Effector CD8-positive, alpha-beta T cell (primary cell): ENCODE results near the gene ATF6B.

Experiments used
- DNase-seq: peaks from one replicate; lab custom pipeline; 2025; lab: John Stamatoyannopoulos, UW

The ATF6B gene

GRCh38 chr6:32131439-32131948, 3.4 kb upstream of the ATF6B start:
- DNase-seq, result no peak

GRCh38 chr6:32129297-32130088, 1.4 kb upstream of the ATF6B start:
- DNase-seq, result no peak

- DNase-seq, result no peak
These were observed 778 bp upstream of the ATF6B start for GRCh38 chr6:32128751-32129296.

- DNase-seq, result no peak
These were observed 683 bp downstream of the ATF6B start for GRCh38 chr6:32127409-32127716.

GRCh38 chr6:32126880-32127279, 1.2 kb downstream of the ATF6B start:
- DNase-seq, result no peak

- DNase-seq, result no peak
These were observed 4.4 kb downstream of the ATF6B start for GRCh38 chr6:32123681-32124080.

- DNase-seq, result no peak
These were observed 7.4 kb downstream of the ATF6B start for GRCh38 chr6:32120573-32121059.

GRCh38 chr6:32118782-32119628, 9.0 kb downstream of the ATF6B start:
- peak; percentile 51 for DNase-seq

- no peak for DNase-seq
These were observed 10.6 kb downstream of the ATF6B start for GRCh38 chr6:32117461-32117860.

- DNase-seq, result no peak
These were observed 11.4 kb downstream of the ATF6B start for GRCh38 chr6:32116674-32117073.

GRCh38 chr6:32115623-32116022, 12.4 kb downstream of the ATF6B start:
- no peak for DNase-seq

GRCh38 chr6:32114796-32115195, 13.2 kb downstream of the ATF6B start:
- DNase-seq, result no peak

GRCh38 chr6:32113386-32114352, 14.4 kb downstream of the ATF6B start:
- no peak for DNase-seq

- no peak for DNase-seq
These were observed 15.5 kb downstream of the ATF6B start for GRCh38 chr6:32112431-32112980.

GRCh38 chr6:32111424-32112066, 16.5 kb downstream of the ATF6B start:
- no peak for DNase-seq

- DNase-seq, result no peak
These were observed 17.4 kb downstream of the ATF6B start for GRCh38 chr6:32110632-32111031.

GRCh38 chr6:32109765-32110160, 18.3 kb downstream of the ATF6B start:
- DNase-seq, result no peak

- no peak for DNase-seq
These were observed 18.8 kb downstream of the ATF6B start, which contains the start of gene TNXB for GRCh38 chr6:32109114-32109764. TSS of gene TNXB (minus strand) at chr6:32109338. CDS start at chr6:32098198, 11,140 bp downstream.

GRCh38 chr6:32108727-32109113, 19.3 kb downstream of the ATF6B start:
- DNase-seq, result no peak

GRCh38 chr6:32108094-32108627, 19.9 kb downstream of the ATF6B start:
- no peak for DNase-seq
